NCI-H187 treated with DMSO at 0.1 percent for 48 hours (cell line): Measurements from ENCODE around the gene OR2A25.

Experiments used
- DNase-seq: peaks from one replicate; lab custom pipeline; 2025; lab: John Stamatoyannopoulos, UW

OR2A25 gene

GRCh38 chr7:144074374-144074773, 4.8 kb downstream of the OR2A25 start:
- DNase-seq: no peak

- DNase-seq: no peak
Observed at GRCh38 chr7:144085978-144086377, 16.4 kb downstream of the OR2A25 start, which contains the start of gene OR2A12. OR2A12 (plus strand) TSS chr7:144086278; CDS start chr7:144095108, 8,830 bp downstream.

DNA sequence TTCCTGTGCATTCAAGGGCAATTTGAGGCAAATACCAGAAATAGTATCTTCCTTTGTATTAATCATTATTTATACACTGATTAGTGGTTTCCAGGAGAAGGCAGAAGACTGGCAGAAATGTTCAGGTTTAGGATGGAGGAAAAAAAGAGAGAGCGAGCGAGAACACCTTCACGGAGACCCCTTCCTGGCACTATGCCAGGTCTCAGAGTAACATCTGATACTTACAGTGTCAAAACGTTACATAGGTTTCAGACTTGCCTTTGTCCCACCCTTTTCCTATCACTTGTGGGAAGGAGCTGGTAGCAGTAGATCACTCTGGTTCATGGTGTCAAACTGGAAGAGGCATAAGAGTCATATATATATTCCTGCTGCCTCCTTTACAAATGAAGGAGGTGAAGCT, 17.1 kb downstream of the OR2A25 start:
- no peak for DNase-seq

DNA sequence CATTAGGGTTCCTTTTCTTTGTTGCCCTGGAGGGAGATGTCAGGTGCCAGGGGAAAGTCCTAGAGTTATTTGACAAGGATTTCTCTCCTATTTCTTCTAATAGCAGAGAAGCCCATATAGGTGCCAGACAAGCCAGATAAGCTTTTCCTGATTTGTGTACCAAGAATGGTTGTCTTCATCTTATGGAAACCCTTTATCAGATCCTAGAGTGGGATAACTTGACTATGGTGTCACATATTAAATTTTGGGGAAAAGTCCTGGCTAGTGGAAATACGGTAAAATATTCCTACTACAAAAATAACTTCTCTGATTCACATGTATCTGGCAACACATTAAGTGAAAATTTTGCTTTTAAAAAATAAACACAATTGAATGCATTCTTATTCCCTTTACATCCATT, 17.6 kb downstream of the OR2A25 start:
- no peak for DNase-seq

- no peak for DNase-seq
Observed at GRCh38 chr7:144090667-144091066, 21.1 kb downstream of the OR2A25 start.

DNA sequence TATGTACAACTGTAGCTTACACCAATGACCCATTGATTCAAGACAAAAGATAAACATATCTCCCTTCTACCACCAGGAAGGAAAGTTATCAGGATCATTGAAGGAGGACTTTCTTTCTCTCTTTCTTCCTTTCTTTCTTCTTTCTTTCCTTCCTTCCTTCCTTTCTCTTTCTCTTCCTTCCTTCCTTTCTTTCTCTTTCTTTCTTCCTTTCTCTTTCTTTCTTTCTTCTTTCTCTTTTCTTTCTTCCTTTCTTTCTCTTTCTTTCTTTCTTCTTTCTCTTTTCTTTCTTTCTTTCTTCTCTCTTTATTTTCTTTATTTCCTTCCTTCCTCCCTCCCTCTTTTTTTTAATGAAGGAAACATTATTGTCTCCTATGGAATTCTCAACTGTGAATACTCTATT, 29.2 kb downstream of the OR2A25 start:
- DNase-seq: no peak

- no peak for DNase-seq
Observed at GRCh38 chr7:144100607-144101006, 31.0 kb downstream of the OR2A25 start.

- peak; percentile 57 for DNase-seq
Observed at GRCh38 chr7:144102041-144102440, 32.4 kb downstream of the OR2A25 start.

- DNase-seq: no peak
Observed at GRCh38 chr7:144105211-144105610, 35.6 kb downstream of the OR2A25 start.

DNA sequence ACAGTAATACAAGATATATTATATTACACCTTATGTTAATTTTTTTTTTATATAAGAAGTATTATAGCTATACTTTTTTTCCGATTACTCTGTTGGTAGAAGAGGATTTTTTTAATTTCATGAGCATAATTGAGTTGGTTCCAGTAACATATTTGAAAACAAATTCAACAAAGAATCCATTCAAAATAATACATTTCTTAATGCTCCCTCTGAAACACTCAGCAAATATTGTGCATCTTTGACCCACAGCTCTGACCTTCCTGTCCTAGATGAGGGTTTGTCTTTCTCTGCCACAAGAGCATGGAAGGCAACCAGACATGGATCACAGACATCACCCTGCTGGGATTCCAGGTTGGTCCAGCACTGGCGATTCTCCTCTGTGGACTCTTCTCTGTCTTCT, 39.7 kb downstream of the OR2A25 start, which contains the start of gene OR2A2:
Gene OR2A2, plus strand, starts transcription at position 301 of the 400 bp plus-strand sequence. Its CDS starts 0 bp downstream, at position 301.
- no peak for DNase-seq

- DNase-seq: no peak
Observed at GRCh38 chr7:144110272-144110671, 40.7 kb downstream of the OR2A25 start.

DNA sequence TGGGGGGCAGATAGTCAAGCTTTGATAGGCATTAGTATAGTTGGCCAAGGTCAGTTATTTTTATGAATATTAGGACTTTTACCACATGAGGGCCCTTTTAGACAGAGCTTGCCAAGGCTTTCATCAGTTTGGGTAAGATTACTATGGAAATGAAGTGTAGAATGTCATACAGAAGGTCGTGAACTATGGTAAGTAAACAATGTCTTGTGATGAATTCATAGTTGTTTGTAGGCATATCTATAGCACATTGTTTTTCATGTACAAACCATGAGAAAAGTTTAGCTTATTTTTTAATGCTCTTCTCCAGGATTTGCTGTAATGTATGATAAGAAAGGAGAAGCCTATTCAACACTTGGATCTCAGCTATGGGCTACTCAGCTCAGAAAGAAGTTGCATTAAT, 44.0 kb downstream of the OR2A25 start:
- DNase-seq: no peak

GRCh38 chr7:144118341-144118740, 48.7 kb downstream of the OR2A25 start:
- DNase-seq: no peak

GRCh38 chr7:144122876-144123275, 53.3 kb downstream of the OR2A25 start, which contains the start of gene OR2A14:
OR2A14 (plus strand) TSS chr7:144123176; CDS start chr7:144129113, 5,937 bp downstream.
- no peak for DNase-seq
